PC-3 (cell line): ENCODE measurements around the gene FNBP1L. TPM values are rescaled to one million over a fixed set of nuclear protein-coding genes. Genes with fewer than 3 reads are reported as not detected.

Experiments
- ATAC-seq: fragments of 200-7000 bp; cut with Tn5 transposase; 2 replicates; pipeline ENCODE4 v1.9.1; 2020; ENCODE audit warnings: mild to moderate bottlenecking, moderate library complexity
- BruUV-seq: library from RNA; stranded (reverse); fragments of 400-500 nt; replicated peaks from 2 replicates; lab custom pipeline; 2021; lab: Mats Ljungman, UMichigan
- CTCF ChIA-PET: fragments of 300-600 bp; sonication (Branson Sonifier 250); formaldehyde crosslinking; loops from one replicate; lab custom pipeline; 2022; ENCODE audit warnings: antibody characterized with exemption; lab: Charles Lee
- POLR2A ChIA-PET: fragments of 300-600 bp; sonication (Branson Sonifier 250); formaldehyde crosslinking; loops from one replicate; lab custom pipeline; 2022; ENCODE audit warnings: antibody characterized with exemption; ENCODE audit not compliant: unreplicated experiment; lab: Charles Lee
- DNase-seq: peaks from one replicate; pipeline ENCODE4 v3.0.0-alpha.2; 2015
- H2AFZ ChIP-seq: fragments of 300-600 bp; sonication (generic); 2 replicates; pipeline ENCODE4 v1.6.0; 2016; ENCODE audit warnings: antibody characterized with exemption, low read length
- H3F3A ChIP-seq: fragments of 300-600 bp; sonication (generic); one replicate; pipeline ENCODE4 v1.6.0; 2017; ENCODE audit warnings: antibody characterized with exemption, low read length, control low read depth, mild to moderate bottlenecking; ENCODE audit not compliant: unreplicated experiment
- H3K27ac ChIP-seq: fragments of 300-600 bp; sonication (generic); 2 replicates; pipeline ENCODE4 v1.5.1; 2016; ENCODE audit warnings: mild to moderate bottlenecking, low read length
- H3K27me3 ChIP-seq: fragments of 300-600 bp; sonication (generic); 2 replicates; pipeline ENCODE4 v1.6.1; 2016; ENCODE audit warnings: low read length, mixed read lengths
- H3K36me3 ChIP-seq: fragments of 300-600 bp; sonication (generic); 2 replicates; pipeline ENCODE4 v1.6.1; 2016; ENCODE audit warnings: low read depth, mixed run types, low read length, mixed read lengths
- H3K4me1 ChIP-seq: fragments of 300-600 bp; sonication (generic); 2 replicates; pipeline ENCODE4 v1.5.1; 2016; ENCODE audit warnings: low read length; ENCODE audit not compliant: insufficient read depth
- H3K4me2 ChIP-seq: fragments of 300-600 bp; sonication (generic); 2 replicates; pipeline ENCODE4 v1.6.0; 2016; ENCODE audit warnings: low read length
- H3K4me3 ChIP-seq: fragments of 300-600 bp; sonication (generic); 2 replicates; pipeline ENCODE4 v1.5.1; 2016; ENCODE audit warnings: mild to moderate bottlenecking, low read length, mixed read lengths
- H3K79me2 ChIP-seq: fragments of 300-600 bp; sonication (generic); 2 replicates; pipeline ENCODE4 v1.6.1; 2017; ENCODE audit warnings: low read length, mixed read lengths
- H3K9ac ChIP-seq: fragments of 300-600 bp; sonication (generic); 2 replicates; pipeline ENCODE4 v1.6.0; 2016; ENCODE audit warnings: mild to moderate bottlenecking, low read length
- H3K9me2 ChIP-seq: fragments of 300-600 bp; sonication (generic); replicated peaks from 2 replicates; pipeline ENCODE4 v1.6.1; 2016; ENCODE audit warnings: mixed run types, low read length, mixed read lengths
- H3K9me3 ChIP-seq: fragments of 300-600 bp; sonication (generic); 2 replicates; pipeline ENCODE4 v1.6.1; 2016; ENCODE audit warnings: low read length, mixed read lengths
- H4K20me1 ChIP-seq: fragments of 300-600 bp; sonication (generic); 2 replicates; pipeline ENCODE4 v1.6.1; 2016; ENCODE audit warnings: low read length, mixed read lengths
- CTCF ChIP-seq: fragments of 300-600 bp; sonication (generic); conservative IDR thresholded peaks from 2 replicates; pipeline ENCODE4 v1.5.1; 2017; ENCODE audit warnings: antibody characterized with exemption, low read depth, mild to moderate bottlenecking, low read length
- EZH2 ChIP-seq: fragments of 300-600 bp; sonication (generic); IDR thresholded peaks from one replicate; pipeline ENCODE4 v1.6.1; 2017; ENCODE audit warnings: antibody characterized with exemption, mild to moderate bottlenecking, low read length; ENCODE audit not compliant: unreplicated experiment
- EZH2phosphoT487 ChIP-seq: fragments of 300-600 bp; sonication (generic); IDR thresholded peaks from 2 replicates; pipeline ENCODE4 v1.6.1; 2018; ENCODE audit warnings: mild to moderate bottlenecking, antibody characterized with exemption, low read length, borderline replicate concordance
- intact Hi-C: fragments of 100-400 bp; cut with micrococcal nuclease; formaldehyde crosslinking; loops from 2 replicates; pipeline ENCODE4 v1.9.0; 2023
- total RNA-seq: library from RNA; depleted of rRNA; stranded (reverse); fragments of >200 nt; gene quantifications from 2 replicates; pipeline ENCODE4 v1.2.3, GENCODE V29; 2014

FNBP1L gene
- total RNA-seq, 1 experiment from 2014 or later = 28.3 TPM

- no TSS peak for BruUV-seq
- no peak overlapping the region for H3K9ac ChIP-seq
- no peak overlapping the region for H3K4me2 ChIP-seq
- DNase-seq (no peak), ATAC-seq (no peak)
- peaks cover 23% of the 10 kb centered on the region for H3K4me1 ChIP-seq
- no peaks in the 10 kb centered on the region for H3K9me2 ChIP-seq
- TF ChIP-seq EZH2phosphoT487 (no peak), EZH2 (no peak), CTCF (no peak)
- H3K27ac ChIP-seq = no peak overlapping the region
- H3K9me3 ChIP-seq = no peaks in the 10 kb centered on the region
- no peaks in the 10 kb centered on the region for H3K36me3 ChIP-seq
- no peak overlapping the region for H3K4me3 ChIP-seq
- H4K20me1 ChIP-seq = no peaks in the 10 kb centered on the region
- CTCF ChIA-PET = interaction anchor here (0.6 kb wide), 1 partner anchor 136 kb away, joined by 3 read pairs; no protein-coding TSS in a partner anchor
- H2AFZ ChIP-seq = no peak overlapping the region
- POLR2A ChIA-PET = no interaction called here
- no peaks in the 10 kb centered on the region for H3K27me3 ChIP-seq
- intact Hi-C loops = loop anchor here (2.0 to 10.0 kb wide), 3 partner anchors 61 to 431 kb away; partner anchors contain the start of gene DNTTIP2
- peaks cover 4% of the 10 kb centered on the region for H3K79me2 ChIP-seq
- no peaks in the 10 kb centered on the region for H3F3A ChIP-seq
Observed at GRCh38 chr1:93443454-93443853, 4.5 kb upstream of the FNBP1L start.

- CTCF ChIA-PET = interaction anchor here (0.5 to 0.6 kb wide), 3 partner anchors 55 to 367 kb away, joined by 4 to 6 read pairs (median 6); no protein-coding TSS in a partner anchor
- POLR2A ChIA-PET = interaction anchor here (0.6 to 0.7 kb wide), 2 partner anchors 16 to 381 kb away, joined by 3 to 5 read pairs; no protein-coding TSS in a partner anchor
- Histone ChIP-seq H3K9me2 (no peaks in the 10 kb centered on the region), H3K9ac (peak overlapping the region; percentile 71; the same call in 1 of the 2 replicates), H3K4me1 (peaks cover 29% of the 10 kb centered on the region), H3K27ac (no peak overlapping the region), H4K20me1 (peaks cover 13% of the 10 kb centered on the region; the same call in 1 of the 2 replicates), H3K4me3 (peak overlapping the region; percentile 85), H3K9me3 (no peaks in the 10 kb centered on the region), H2AFZ (peak overlapping the region; percentile 100), H3F3A (no peaks in the 10 kb centered on the region), H3K36me3 (no peaks in the 10 kb centered on the region), H3K4me2 (peak overlapping the region; percentile 99), H3K79me2 (peaks cover 39% of the 10 kb centered on the region), H3K27me3 (no peaks in the 10 kb centered on the region)
- no TSS peak for BruUV-seq
- intact Hi-C loops = loop anchor here (5.0 to 10.0 kb wide), 4 partner anchors 58 to 428 kb away; partner anchors contain the start of genes DNTTIP2 and DR1
- TF ChIP-seq EZH2phosphoT487 (no peak), CTCF (no peak), EZH2 (no peak)
- DNase-seq (peak; percentile 57), ATAC-seq (peak; percentile 7; the same call in 1 of the 2 replicates)
Observed at GRCh38 chr1:93446837-93447451, 974 bp upstream of the FNBP1L start.
